Esophagus muscularis mucosa (tissue), 3 donors: ENCODE data around the gene TJP2.

Source experiments
- CTCF ChIP-seq, 3 experiments: fragments of 200-600 bp in 2 of 3; fragments of 450-650 bp in 1 of 3; sonication (generic) in 2 of 3; IDR thresholded peaks; one replicate each; pipeline ENCODE4 v1.5.1; 2017 to 2019; ENCODE audit warnings: antibody characterized with exemption in 3 of 3, mild to moderate bottlenecking in 2 of 3, moderate library complexity in 1 of 3
- POLR2A ChIP-seq: fragments of 450-650 bp; IDR thresholded peaks from one replicate; pipeline ENCODE4 v1.6.1; 2017; ENCODE audit warnings: antibody characterized with exemption, moderate library complexity, mild to moderate bottlenecking, low read depth

GRCh38 chr9:69186841-69187611 is 12.9 kb downstream of the TJP2 start:
- TF ChIP-seq CTCF (IDR thresholded peaks at IDR 0.05) = no peak
- TF ChIP-seq POLR2A = no peak
